GM21390 (cell line): ENCODE data around the gene BAIAP2L2.

ENCODE experiments used
- ATAC-seq: cut with Tn5 transposase; IDR thresholded peaks from one replicate; pipeline ENCODE4 v1.9.1; 2021; ENCODE audit not compliant: unreplicated experiment

Gene BAIAP2L2

DNA sequence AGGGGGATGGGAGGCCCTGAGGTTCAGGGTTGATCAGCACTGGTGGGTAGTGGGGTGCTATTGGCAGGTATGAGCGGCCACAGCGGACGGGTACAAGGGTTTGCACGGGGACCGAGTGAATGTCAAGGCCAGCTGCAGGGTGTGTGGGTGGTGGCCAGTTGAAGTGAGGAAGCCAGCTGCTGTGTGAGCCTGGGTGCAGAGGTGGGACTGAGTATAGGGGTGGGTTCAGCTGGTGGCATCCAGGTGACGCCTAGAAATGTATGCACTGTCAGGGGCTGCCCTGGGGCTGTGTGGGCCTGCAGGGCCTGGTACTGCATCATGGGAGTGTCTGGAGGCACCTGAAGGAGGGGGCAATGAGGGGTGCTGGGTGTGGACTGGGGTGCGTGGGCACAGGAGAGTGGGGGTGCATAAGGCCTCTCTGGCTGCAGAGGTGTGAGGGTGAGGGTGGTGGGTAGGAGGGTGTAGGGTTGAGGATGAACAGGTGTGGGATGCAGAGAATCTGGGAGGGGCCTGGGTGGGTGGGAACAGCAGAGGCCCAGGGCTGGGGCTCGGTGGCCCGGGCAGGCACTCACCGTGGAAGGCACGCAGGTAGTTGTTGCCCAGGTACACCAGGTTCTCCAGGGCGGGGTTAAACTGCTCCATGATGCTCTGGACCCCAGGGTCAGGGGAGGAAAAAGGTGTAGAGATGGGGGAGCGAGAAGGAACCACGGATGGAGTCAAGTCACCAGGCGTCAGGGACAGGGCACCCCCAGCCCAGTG, 1.7 kb downstream of the BAIAP2L2 start:
- ATAC-seq = no peak

GRCh38 chr22:38107692-38108515, 2.6 kb downstream of the BAIAP2L2 start:
- no peak for ATAC-seq

DNA sequence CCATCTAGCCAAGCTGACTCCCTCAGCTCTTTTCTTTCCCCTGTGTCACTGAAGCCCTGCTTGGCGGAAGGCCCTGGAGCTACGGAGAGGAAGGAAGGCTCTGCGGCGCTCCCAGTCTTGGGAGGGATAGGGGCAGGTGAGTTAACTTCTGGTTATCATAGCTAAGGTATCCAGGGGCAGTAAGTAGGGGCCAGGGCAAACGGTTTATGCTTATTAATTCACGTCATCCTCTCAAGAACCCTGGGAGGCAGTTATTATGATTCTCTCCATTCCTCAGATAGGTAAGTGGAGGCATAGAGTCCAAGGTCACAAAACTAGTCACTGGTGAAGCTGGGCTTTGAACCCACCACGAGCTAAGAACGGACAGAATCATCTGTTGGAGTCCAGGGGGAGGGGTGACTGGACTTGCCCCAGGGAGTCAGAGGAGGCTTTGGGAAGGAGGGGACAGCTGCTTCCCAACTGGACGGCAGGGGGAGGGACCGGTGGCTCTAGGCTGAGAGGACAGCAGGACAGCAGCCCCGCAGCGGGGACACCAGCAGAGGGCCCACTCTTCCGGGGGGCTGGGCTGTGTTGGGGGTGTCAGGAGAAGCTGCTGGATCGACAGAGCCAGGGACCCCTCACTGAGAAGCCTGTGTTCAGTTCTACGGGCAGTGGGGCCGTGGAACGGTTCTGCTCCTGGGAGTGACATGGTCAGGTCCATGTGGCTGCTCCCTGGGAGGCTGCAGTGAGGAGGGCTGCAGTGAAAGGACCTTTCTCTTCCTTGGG, 3.5 kb downstream of the BAIAP2L2 start:
- ATAC-seq = no peak

DNA sequence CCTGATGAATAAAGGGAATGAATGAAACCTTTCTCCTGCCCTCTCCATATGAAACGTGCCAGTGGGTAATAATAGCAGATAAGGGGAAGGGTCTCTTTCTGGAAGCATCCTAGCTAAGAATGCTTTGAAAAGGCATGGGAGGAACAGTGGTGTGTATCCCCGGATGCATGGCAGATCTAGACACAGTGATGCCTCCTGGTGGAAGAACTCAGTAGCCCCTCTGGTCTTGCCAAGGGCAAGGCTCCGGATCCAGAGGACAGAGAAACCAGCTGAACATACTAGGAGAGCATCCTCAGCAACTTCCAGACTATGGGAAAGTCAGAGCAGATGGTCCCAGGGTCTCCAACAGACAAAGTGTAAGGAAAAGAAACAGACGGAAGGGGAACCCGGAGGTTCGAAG, 6.4 kb downstream of the BAIAP2L2 start:
- no peak for ATAC-seq

GRCh38 chr22:38103641-38104040, 6.8 kb downstream of the BAIAP2L2 start:
- ATAC-seq = no peak

DNA sequence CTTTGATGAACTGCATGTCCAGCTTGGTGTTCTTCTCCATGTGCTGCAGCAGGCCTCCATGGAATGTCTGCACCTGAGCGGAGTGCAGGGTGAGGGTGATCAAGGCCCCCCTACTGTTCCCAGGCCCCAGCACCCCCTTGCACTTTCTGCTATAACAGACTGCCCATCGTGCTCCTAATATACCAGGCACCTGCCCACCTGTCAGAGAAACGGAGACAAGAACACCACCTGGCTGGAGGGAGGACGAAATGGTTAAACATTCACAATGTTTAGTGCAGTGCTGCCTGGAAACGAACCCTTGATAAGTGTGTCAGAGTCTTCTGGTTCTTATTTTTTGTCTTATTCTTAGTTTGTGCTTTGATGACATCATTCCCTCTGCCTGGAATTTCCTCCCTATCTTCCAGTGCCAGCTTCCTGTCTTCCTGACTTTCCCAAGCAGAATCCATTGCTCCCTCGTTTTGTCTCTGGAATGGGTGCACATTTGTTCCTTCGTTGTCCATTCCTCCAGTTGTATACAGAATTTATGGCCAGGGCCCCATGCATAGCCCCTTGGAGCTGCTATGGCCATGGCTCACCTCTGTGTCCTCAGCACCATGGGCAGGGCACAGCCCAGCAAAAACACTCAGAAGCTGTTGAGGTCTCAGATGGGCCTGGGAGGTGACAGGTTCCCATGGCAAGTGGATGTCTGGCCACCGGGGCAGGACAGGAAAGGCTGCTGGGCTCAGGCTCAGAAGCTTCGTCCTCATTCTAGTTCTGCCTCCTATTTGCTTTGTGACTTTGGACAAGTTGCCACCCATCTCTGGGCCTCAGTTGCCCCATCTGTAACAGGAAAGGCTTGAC, 11.9 kb downstream of the BAIAP2L2 start:
- ATAC-seq = no peak

DNA sequence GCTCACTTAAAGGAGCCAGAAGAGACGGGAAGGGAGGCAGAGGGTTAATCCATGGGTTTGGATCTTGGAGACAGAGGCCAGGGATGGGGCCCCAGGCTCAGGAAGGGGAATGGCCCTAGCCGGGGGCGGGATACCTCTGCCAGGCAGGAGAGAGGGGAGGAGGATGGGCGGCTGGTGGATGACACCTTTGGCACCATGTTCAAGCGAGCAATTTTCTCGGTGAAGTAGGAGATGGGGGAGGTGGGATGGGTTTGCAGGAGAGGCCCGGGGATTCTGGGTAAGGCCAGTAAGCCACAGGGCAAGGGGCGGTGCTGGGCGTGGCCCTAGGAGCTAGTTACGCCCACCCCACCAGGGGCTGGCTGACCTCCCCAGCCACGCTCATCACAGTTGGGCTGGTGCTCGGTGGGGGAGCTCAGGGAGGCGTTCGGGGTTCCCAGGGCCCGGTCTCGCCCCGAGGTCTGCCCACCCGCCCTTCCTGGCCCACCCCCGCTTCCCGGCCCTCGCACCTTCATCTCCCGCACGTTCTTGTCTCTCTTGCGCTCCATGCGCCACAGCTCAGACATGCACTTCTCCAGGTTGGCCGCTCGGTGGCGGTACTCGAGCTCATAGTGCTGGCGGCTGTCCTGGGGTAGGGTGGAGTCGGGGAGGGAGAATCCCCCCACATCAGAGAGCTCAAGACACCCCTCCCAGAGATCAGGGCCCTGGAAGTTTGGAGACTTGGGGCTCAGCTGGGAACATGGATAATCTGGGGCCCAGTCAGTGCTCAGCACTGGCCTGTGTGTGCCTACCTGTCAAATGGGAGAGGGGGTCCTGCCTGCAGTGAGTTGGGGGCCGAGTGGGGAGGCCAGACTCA, 12.7 kb downstream of the BAIAP2L2 start:
- ATAC-seq = no peak

- ATAC-seq = no peak
Observed at GRCh38 chr22:38097058-38097457, 13.4 kb downstream of the BAIAP2L2 start.

- no peak for ATAC-seq
Observed at GRCh38 chr22:38089474-38089851, 21.0 kb downstream of the BAIAP2L2 start.

DNA sequence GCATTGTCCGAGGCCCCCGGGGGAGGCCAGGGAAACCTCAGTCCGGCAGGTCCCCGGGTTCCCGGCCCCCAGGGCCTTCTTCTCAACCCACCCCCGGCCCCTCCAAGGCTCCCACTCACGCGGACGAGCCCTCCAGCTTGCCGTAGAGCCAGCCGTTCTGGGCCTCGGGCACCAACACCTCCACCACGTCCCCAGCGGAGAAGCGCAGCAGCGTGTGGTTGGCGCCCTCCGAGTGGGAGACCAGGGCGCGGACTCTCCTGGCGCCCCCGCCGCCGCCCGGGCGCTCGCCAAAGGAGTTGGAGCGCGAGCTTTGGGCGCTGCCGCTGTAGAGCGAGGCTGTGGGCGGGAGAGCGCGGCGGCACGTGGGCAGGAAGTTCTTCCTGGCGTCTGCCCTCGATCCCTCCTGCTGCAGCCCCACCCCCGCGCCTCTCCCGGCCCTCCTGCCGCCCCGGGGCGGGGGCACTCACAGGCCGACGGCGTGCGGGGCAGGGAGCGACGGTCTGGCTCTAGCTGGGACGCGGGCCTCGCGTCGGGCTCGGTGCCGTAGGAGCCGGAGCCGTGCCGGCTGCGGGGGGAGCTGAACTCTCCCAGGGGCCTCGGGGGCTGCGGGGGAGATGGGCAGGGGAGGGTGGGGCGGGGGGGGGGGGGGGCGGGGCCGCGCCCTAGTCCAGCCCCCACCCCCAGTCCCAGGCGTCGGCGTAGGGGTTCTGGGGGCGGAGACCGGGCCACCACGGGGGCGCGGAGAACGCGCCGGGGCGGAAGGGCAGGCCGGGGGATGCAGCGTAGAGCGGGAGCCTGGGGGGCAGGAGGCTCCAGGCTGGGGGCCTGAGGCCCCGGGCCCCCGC, 21.6 kb downstream of the BAIAP2L2 start:
- ATAC-seq = no peak

DNA sequence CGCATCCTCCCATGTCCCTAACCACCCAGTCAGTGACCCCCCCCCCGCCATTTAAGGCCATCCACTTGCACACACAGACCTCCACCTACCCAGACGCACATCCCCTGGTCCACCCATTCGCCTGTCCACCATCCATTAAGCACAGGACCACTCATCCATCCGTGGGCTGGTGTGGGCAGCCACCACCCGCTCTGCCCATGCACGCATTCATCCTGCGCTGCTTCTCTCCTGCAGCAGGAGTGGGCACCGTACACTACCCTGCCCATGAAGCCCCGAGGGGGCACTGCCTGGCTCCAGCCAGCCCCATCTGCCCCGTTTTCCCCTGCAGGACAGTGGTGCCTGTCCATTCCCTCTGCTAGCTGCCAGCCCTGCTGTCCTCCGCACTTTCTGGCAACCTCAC, 22.6 kb downstream of the BAIAP2L2 start:
- no peak for ATAC-seq

- ATAC-seq = no peak
Observed at GRCh38 chr22:38086942-38087341, 23.5 kb downstream of the BAIAP2L2 start.

DNA sequence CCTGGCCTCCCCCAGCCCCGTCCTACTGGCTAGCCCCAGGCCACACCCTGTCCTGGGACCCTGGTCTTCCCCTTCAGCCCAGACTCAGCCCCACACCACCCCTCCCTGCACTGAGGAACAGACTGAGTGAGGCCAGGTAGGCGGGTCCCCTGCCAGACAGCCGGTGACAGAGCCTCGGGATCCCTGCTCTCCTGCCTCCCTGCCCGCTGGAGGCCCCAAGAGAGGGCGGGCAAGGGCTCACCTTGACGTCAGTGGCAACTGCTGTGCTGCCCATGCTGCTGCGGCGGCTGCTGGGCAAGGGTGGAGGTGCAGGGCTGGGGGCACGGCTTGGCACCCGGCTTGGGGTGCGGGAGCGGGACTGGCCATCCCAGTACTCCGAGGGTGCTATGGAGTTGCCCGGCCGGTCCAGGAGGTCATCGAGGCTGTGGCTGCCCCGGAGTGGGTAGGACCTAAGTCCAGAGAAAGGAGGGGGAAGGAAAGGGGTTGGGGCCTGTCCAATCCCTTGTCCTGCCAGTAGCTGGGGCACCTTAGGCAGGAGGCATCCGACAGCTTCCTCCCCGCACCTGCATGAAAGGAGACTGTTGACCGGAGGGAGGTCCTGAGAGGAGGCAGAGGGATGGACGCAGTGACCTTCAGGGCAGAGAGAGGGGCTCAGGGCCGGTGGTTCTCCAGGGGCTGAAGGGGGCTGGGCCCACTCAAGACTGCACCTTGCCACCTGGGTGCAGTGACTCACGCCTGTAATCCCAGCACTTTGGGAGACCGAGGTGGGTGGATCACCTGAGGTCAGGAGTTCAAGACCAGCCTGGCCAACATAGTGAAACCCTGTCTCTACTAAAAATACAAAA, 24.3 kb downstream of the BAIAP2L2 start:
- no peak for ATAC-seq

DNA sequence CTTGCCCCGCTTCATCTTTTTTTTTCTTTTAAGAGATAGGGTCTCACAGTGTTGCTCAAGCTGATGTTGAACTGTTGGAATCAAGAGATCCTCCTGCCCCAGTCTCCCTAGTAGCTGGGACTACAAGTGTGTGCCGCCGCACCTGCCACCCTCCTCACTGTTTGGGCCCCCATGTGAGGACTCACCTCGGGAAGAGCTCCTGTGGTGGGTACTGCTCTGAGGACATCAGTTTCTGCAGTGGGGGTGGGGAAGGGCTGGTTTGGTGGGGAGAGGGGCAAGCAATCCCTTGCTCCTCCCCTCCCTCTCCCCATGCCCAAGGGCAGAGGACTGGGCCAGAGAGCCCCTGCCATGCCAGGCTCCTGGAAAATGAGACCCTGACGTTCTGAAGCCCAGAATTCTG, 25.0 kb downstream of the BAIAP2L2 start:
- ATAC-seq = no peak

GRCh38 chr22:38085056-38085455, 25.4 kb downstream of the BAIAP2L2 start:
- no peak for ATAC-seq

- ATAC-seq = no peak
Observed at GRCh38 chr22:38083931-38084631, 26.4 kb downstream of the BAIAP2L2 start, which contains the start of gene SLC16A8. SLC16A8 (minus strand) TSS chr22:38084184; CDS start chr22:38082873, 1,311 bp downstream.

- no peak for ATAC-seq
Observed at GRCh38 chr22:38082986-38083710, 27.3 kb downstream of the BAIAP2L2 start.
